Fibroblast of skin of left quadriceps (primary cell): ENCODE results near the gene LCN10.
"Not testable (repeated sequence)": the region's sequence is repeated elsewhere in the genome, so short reads cannot be mapped to it uniquely, and the experiment has no call there.

ENCODE experiments used
- DNase-seq, 2 experiments: peaks; one replicate each; pipeline ENCODE4 v3.0.0-alpha.2; 2013; ENCODE audit warnings: low read depth in 2 of 2

LCN10 gene

GRCh38 chr9:136742591-136743391, at the start of gene LCN10:
TSS of gene LCN10 (minus strand) at chr9:136742940. CDS start at chr9:136742903, 37 bp downstream.
- DNase-seq, result no peak

- no peak for DNase-seq
Observed at GRCh38 chr9:136791516-136792276, 49.0 kb upstream of the LCN10 start.

GRCh38 chr9:136790640-136791515, 48.1 kb upstream of the LCN10 start, which contains the start of gene TMEM141:
TSS of gene TMEM141 (plus strand) at chr9:136791344. CDS start at chr9:136791371, 27 bp downstream.
- peak; percentile 98 for DNase-seq

- DNase-seq, result no peak
Observed at GRCh38 chr9:136789523-136789937, 46.8 kb upstream of the LCN10 start.

- DNase-seq, result not testable (repeated sequence)
Observed at GRCh38 chr9:136788644-136789522, 46.1 kb upstream of the LCN10 start.

GRCh38 chr9:136787690-136788400, 45.1 kb upstream of the LCN10 start:
- DNase-seq, result peak in 1 of 2 experiments; percentile 25

- DNase-seq, result not testable (repeated sequence)
Observed at GRCh38 chr9:136786983-136787382, 44.2 kb upstream of the LCN10 start.

- no peak for DNase-seq
Observed at GRCh38 chr9:136786451-136786850, 43.7 kb upstream of the LCN10 start.

- DNase-seq, result not testable (repeated sequence)
Observed at GRCh38 chr9:136785565-136786355, 43.0 kb upstream of the LCN10 start.

GRCh38 chr9:136784997-136785361, 42.2 kb upstream of the LCN10 start:
- DNase-seq, result no peak

GRCh38 chr9:136784249-136784996, 41.7 kb upstream of the LCN10 start:
- DNase-seq, result no peak

- DNase-seq, result no peak
Observed at GRCh38 chr9:136782452-136782851, 39.7 kb upstream of the LCN10 start.

- DNase-seq, result no peak
Observed at GRCh38 chr9:136779808-136780207, 37.1 kb upstream of the LCN10 start.

GRCh38 chr9:136777359-136777758, 34.6 kb upstream of the LCN10 start:
- DNase-seq, result no peak

- DNase-seq, result no peak
Observed at GRCh38 chr9:136776947-136777346, 34.2 kb upstream of the LCN10 start.

- no peak for DNase-seq
Observed at GRCh38 chr9:136775191-136775590, 32.5 kb upstream of the LCN10 start.

- no peak for DNase-seq
Observed at GRCh38 chr9:136774416-136775045, 31.8 kb upstream of the LCN10 start.

GRCh38 chr9:136773386-136774044, 30.8 kb upstream of the LCN10 start:
- no peak for DNase-seq
